ENCODE results near the gene PDSS1. TPM values are rescaled to one million over a fixed set of nuclear protein-coding genes. Genes with fewer than 3 reads are reported as not detected.

PDSS1 gene
- total and polyA plus RNA-seq, 9 of the 15 experiments (the other 6 are each of a cell fraction or from before 2014, with no cell fraction given), result 11.0 to 59.5 (median 45.3) TPM

DNA sequence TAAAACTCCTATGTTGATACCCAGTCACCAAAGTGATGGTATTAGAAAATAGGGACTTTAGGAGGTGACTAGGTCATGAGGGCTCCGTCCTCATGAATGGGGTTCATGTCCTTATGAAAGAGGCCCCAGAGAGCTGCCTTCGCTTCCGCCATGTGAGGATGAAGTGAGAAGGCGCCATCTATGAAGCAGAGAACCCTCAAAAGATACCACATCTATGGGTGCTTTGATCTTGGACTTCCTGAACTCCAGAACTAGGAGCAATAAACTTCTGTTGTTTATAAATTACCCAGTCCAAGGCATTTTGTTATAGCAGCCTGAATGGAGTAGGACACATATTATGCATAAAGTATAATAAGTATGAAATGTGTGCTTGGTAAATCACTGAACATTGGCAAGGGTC, 8.1 kb upstream of the PDSS1 start:
- no peaks in the 10 kb centered on the region; a peak in 3 of 5 replicates for H3K4me1 ChIP-seq (replicated peaks in 1 of 2; ENCODE audit: control insufficient read depth in 2 of 2, insufficient read depth in 2 of 2, low read length in 2 of 2)
- no peak overlapping the region for H2AFZ ChIP-seq (ENCODE audit: low read depth, low read length)
- ATAC-seq (no peak), DNase-seq (ENCODE audit: extremely low read depth in 1 of 4, low spot score in 3 of 4) (no peak), FAIRE-seq (no peak)
- TF ChIP-seq NFE2L1 (tag; IDR thresholded peaks at IDR 0.05; ENCODE audit: borderline replicate concordance, low read depth) (no peak), HDAC6 (IDR thresholded peaks at IDR 0.05; ENCODE audit: low read depth, low read length) (no peak), POLR2H (tag; IDR thresholded peaks at IDR 0.05; ENCODE audit: low read depth) (no peak), SRSF3 (IDR thresholded peaks at IDR 0.05; ENCODE audit: insufficient read depth, low read length) (no peak), HNRNPH1 (optimal IDR thresholded peaks at IDR 0.05; ENCODE audit: low read depth, low read length) (no peak), ZKSCAN1 (IDR thresholded peaks at IDR 0.05; ENCODE audit: low read depth, low read length) (no peak), LCOR (CRISPR knock-in tag; IDR thresholded peaks at IDR 0.05) (no peak), ELK1 (CRISPR knock-in tag; IDR thresholded peaks at IDR 0.05) (no peak), KDM5B (IDR thresholded peaks at IDR 0.05; ENCODE audit: insufficient replicate concordance, low read depth, low read length) (no peak), CLOCK (CRISPR knock-in tag; IDR thresholded peaks at IDR 0.05; ENCODE audit: borderline replicate concordance) (no peak)
- H3K9me3 ChIP-seq (replicated peaks; ENCODE audit: control insufficient read depth, insufficient read depth, low read depth, low read length), result no peaks in the 10 kb centered on the region
- H3K36me3 ChIP-seq (ENCODE audit: control insufficient read depth, insufficient read depth, low read length), result no peaks in the 10 kb centered on the region
- H3K27ac ChIP-seq (ENCODE audit: extremely low read depth, low read depth, low read length), result no peak overlapping the region
- H3K9ac ChIP-seq (ENCODE audit: insufficient read depth in 1 of 2, low read depth in 2 of 2, low read length in 2 of 2), result no peak overlapping the region
- no peaks in the 10 kb centered on the region for H3K79me2 ChIP-seq (ENCODE audit: control insufficient read depth, insufficient read depth, low read length)
- no peaks in the 10 kb centered on the region for H4K20me1 ChIP-seq (replicated peaks; ENCODE audit: control insufficient read depth, insufficient read depth, low read length)
- intact Hi-C loops (cut with micrococcal nuclease), result no loop called here
- WGBS (ENCODE audit: insufficient coverage, low coverage, missing lambda C conversion rate), result 64% methylated on average over 4 of the region's 4 CpGs
- H3K27me3 ChIP-seq (ENCODE audit: control insufficient read depth in 2 of 2, insufficient read depth in 2 of 2, low read length in 2 of 2), result no peaks in the 10 kb centered on the region
- no peak overlapping the region for H3K4me2 ChIP-seq (ENCODE audit: insufficient read depth, low read length)
- in situ Hi-C loops (cut with MboI), result no loop called here
- no peaks in the 10 kb centered on the region for H3K9me1 ChIP-seq (ENCODE audit: control insufficient read depth, insufficient read depth, low read length)
- no TSS peak for BruUV-seq (replicated peaks)
- H3K4me3 ChIP-seq, result no peak overlapping the region
- CTCF ChIA-PET (ENCODE audit: low intra/inter-chr PET ratio), result no interaction called here
- POLR2A ChIA-PET, result no interaction called here

All from K562 (cell line).